ENCODE results near the gene TAGLN2. TPM values are rescaled to one million over a fixed set of nuclear protein-coding genes. Genes with fewer than 3 reads are reported as not detected.

Gene TAGLN2
- total and polyA plus RNA-seq, 9 of the 15 experiments (the other 6 are each of a cell fraction or from before 2014, with no cell fraction given), result 192 to 683 (median 455) TPM

GRCh38 chr1:159957824-159958268, 32.5 kb upstream of the TAGLN2 start:
- Histone ChIP-seq H2AFZ (ENCODE audit: low read depth, low read length) (no peak overlapping the region), H3K4me3 (no peak overlapping the region), H3K36me3 (ENCODE audit: control insufficient read depth, insufficient read depth, low read length) (no peaks in the 10 kb centered on the region), H3K27me3 (ENCODE audit: control insufficient read depth in 2 of 2, insufficient read depth in 2 of 2, low read length in 2 of 2) (peaks cover 0 to 10% of the 10 kb centered on the region in 2 experiments; a peak in 3 of 5 replicates), H3K9ac (ENCODE audit: insufficient read depth in 1 of 2, low read depth in 2 of 2, low read length in 2 of 2) (peak overlapping the region in 1 of 2 experiments; percentile 90; a peak in 2 of 4 replicates), H3K4me1 (replicated peaks in 1 of 2; ENCODE audit: control insufficient read depth in 2 of 2, insufficient read depth in 2 of 2, low read length in 2 of 2) (peaks cover 30 to 36% of the 10 kb centered on the region in 2 experiments), H3K9me3 (replicated peaks; ENCODE audit: control insufficient read depth, insufficient read depth, low read depth, low read length) (no peaks in the 10 kb centered on the region), H3K79me2 (ENCODE audit: control insufficient read depth, insufficient read depth, low read length) (no peaks in the 10 kb centered on the region), H3K27ac (ENCODE audit: extremely low read depth, low read depth, low read length) (no peak overlapping the region), H3K9me1 (ENCODE audit: control insufficient read depth, insufficient read depth, low read length) (no peaks in the 10 kb centered on the region), H4K20me1 (replicated peaks; ENCODE audit: control insufficient read depth, insufficient read depth, low read length) (no peaks in the 10 kb centered on the region), H3K4me2 (ENCODE audit: insufficient read depth, low read length) (peak overlapping the region; percentile 72)
- ATAC-seq, result peak; percentile 83
- DNase-seq (ENCODE audit: extremely low read depth in 1 of 4, low spot score in 3 of 4), result peak in 2 of 4 experiments; percentile 43 to 69
- 5% methylated on average over 9 of the region's 9 CpGs for WGBS (ENCODE audit: insufficient coverage, low coverage, missing lambda C conversion rate)
- ChIA-PET CTCF (ENCODE audit: low intra/inter-chr PET ratio) (interaction anchor here (0.7 kb wide), 1 partner anchor 21 kb away, joined by 3 read pairs; no protein-coding TSS in a partner anchor), POLR2A (interaction anchor here (0.5 to 1.2 kb wide), 6 partner anchors 12 to 178 kb away, joined by 3 to 5 read pairs (median 3); no protein-coding TSS in a partner anchor)
- peak; percentile 79 for FAIRE-seq
- in situ Hi-C loops (cut with MboI), result no loop called here
- BruUV-seq (replicated peaks), result no TSS peak
- intact Hi-C loops (cut with micrococcal nuclease), result no loop called here
- TF ChIP-seq ZNF408 (CRISPR knock-in tag; IDR thresholded peaks at IDR 0.05; ENCODE audit: low read depth) (no peak), PHB (CRISPR knock-in tag; IDR thresholded peaks at IDR 0.05) (0 out of 2 replicates have a peak, but pooled peaks have one; percentile 43), DNMT1 (IDR thresholded peaks at IDR 0.05) (no peak), CREB1 (IDR thresholded peaks at IDR 0.05) (no peak), CREB1 (CRISPR knock-in tag; IDR thresholded peaks at IDR 0.05) (no peak), RBBP5 (IDR thresholded peaks at IDR 0.05; ENCODE audit: borderline replicate concordance, insufficient read depth, low read length, poor library complexity, severe bottlenecking) (peak; percentile 57), TAL1 (IDR thresholded peaks at IDR 0.05) (peak; percentile 90), PML (IDR thresholded peaks at IDR 0.05; ENCODE audit: low read length) (peak; percentile 49; the same call in 1 of the 2 replicates), SRSF7 (optimal IDR thresholded peaks at IDR 0.05; ENCODE audit: low read depth, low read length) (no peak), PRPF4 (IDR thresholded peaks at IDR 0.05; ENCODE audit: insufficient read depth, low read depth, low read length, poor library complexity, severe bottlenecking) (no peak), ZNF197 (CRISPR knock-in tag; IDR thresholded peaks at IDR 0.05; ENCODE audit: low read depth) (peak; percentile 61; the same call in 1 of the 2 replicates), ZNF511 (CRISPR knock-in tag; IDR thresholded peaks at IDR 0.05) (no peak), ELK1 (CRISPR knock-in tag; IDR thresholded peaks at IDR 0.05) (no peak)
- TF ChIP-seq, protein P1, sequence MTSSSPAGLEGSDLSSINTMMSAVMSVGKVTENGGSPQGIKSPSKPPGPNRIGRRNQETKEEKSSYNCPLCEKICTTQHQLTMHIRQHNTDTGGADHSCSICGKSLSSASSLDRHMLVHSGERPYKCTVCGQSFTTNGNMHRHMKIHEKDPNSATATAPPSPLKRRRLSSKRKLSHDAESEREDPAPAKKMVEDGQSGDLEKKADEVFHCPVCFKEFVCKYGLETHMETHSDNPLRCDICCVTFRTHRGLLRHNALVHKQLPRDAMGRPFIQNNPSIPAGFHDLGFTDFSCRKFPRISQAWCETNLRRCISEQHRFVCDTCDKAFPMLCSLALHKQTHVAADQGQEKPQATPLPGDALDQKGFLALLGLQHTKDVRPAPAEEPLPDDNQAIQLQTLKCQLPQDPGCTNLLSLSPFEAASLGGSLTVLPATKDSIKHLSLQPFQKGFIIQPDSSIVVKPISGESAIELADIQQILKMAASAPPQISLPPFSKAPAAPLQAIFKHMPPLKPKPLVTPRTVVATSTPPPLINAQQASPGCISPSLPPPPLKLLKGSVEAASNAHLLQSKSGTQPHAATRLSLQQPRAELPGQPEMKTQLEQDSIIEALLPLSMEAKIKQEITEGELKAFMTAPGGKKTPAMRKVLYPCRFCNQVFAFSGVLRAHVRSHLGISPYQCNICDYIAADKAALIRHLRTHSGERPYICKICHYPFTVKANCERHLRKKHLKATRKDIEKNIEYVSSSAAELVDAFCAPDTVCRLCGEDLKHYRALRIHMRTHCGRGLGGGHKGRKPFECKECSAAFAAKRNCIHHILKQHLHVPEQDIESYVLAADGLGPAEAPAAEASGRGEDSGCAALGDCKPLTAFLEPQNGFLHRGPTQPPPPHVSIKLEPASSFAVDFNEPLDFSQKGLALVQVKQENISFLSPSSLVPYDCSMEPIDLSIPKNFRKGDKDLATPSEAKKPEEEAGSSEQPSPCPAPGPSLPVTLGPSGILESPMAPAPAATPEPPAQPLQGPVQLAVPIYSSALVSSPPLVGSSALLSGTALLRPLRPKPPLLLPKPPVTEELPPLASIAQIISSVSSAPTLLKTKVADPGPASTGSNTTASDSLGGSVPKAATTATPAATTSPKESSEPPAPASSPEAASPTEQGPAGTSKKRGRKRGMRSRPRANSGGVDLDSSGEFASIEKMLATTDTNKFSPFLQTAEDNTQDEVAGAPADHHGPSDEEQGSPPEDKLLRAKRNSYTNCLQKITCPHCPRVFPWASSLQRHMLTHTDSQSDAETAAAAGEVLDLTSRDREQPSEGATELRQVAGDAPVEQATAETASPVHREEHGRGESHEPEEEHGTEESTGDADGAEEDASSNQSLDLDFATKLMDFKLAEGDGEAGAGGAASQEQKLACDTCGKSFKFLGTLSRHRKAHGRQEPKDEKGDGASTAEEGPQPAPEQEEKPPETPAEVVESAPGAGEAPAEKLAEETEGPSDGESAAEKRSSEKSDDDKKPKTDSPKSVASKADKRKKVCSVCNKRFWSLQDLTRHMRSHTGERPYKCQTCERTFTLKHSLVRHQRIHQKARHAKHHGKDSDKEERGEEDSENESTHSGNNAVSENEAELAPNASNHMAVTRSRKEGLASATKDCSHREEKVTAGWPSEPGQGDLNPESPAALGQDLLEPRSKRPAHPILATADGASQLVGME (CRISPR knock-in tag; IDR thresholded peaks at IDR 0.05), result no peak
